Transverse colon (tissue), 4 donors: Measurements from ENCODE around the gene GID8.

Experiments used
- CTCF ChIP-seq, 5 experiments: fragments of 200-600 bp in 3 of 5; fragments of 450-650 bp in 2 of 5; sonication (generic) in 3 of 5; IDR thresholded peaks; 1 replicate in 2 of 5; 2 replicates in 3 of 5; pipeline ENCODE4 v1.5.1; 2016 to 2017; ENCODE audit warnings: antibody characterized with exemption in 5 of 5, inconsistent platforms in 3 of 5, mild to moderate bottlenecking in 2 of 5, moderate library complexity in 1 of 5
- EP300 ChIP-seq: sonication (generic); formaldehyde crosslinking; IDR thresholded peaks from one replicate; pipeline ENCODE4 v1.6.1; 2017; ENCODE audit warnings: antibody characterized with exemption, low read depth
- POLR2A ChIP-seq: fragments of 450-650 bp; IDR thresholded peaks from one replicate; pipeline ENCODE4 v1.6.1; 2016; ENCODE audit warnings: antibody characterized with exemption, mild to moderate bottlenecking, moderate library complexity
- POLR2AphosphoS5 ChIP-seq, 3 donors: sonication (generic); formaldehyde crosslinking; IDR thresholded peaks; one replicate each; pipeline ENCODE4 v1.6.1; 2016; ENCODE audit warnings: antibody characterized with exemption in 3 of 3

- TF ChIP-seq POLR2AphosphoS5 (IDR thresholded peaks at IDR 0.05), result no peak
- no peak for TF ChIP-seq CTCF (IDR thresholded peaks at IDR 0.05)
- no peak for TF ChIP-seq POLR2A
- TF ChIP-seq EP300, result no peak
Measured at GRCh38 chr20:62945771-62946339, 7.9 kb downstream of the GID8 start.
